CD4-positive, alpha-beta T cell (primary cell): Measurements from ENCODE around the gene TMEM39B. TPM values are rescaled to one million over a fixed set of nuclear protein-coding genes. Genes with fewer than 3 reads are reported as not detected.
"Not testable (repeated sequence)": the region's sequence is repeated elsewhere in the genome, so short reads cannot be mapped to it uniquely, and the experiment has no call there.

ENCODE experiments used
- ATAC-seq: fragments of 200-7000 bp; cut with Tn5 transposase; one replicate; pipeline ENCODE4 v1.10.0; 2022; ENCODE audit warnings: mild to moderate bottlenecking; ENCODE audit not compliant: poor library complexity
- CTCF ChIA-PET: fragments of 350-600 bp; sonication (Branson Sonifier 250); formaldehyde crosslinking; loops from one replicate; lab custom pipeline; 2021; ENCODE audit warnings: antibody characterized with exemption, inconsistent platforms; lab: Charles Lee
- POLR2A ChIA-PET: fragments of 350-600 bp; sonication (Branson Sonifier 250); formaldehyde crosslinking; loops from one replicate; lab custom pipeline; 2021; ENCODE audit warnings: antibody characterized with exemption, inconsistent platforms; lab: Charles Lee
- DNase-seq, 14 experiments: peaks; one replicate each; pipeline ENCODE4 v3.0.0-alpha.2; 2013 to 2020; ENCODE audit warnings: mixed read lengths in 2 of 14
- H3K27ac ChIP-seq, 2 donors: one replicate each; pipeline versions ENCODE4 v1.5.1 to v1.7.0; 2013; ENCODE audit warnings: low read length in 2 of 2, low read depth in 1 of 2, mild to moderate bottlenecking in 1 of 2
- H3K27me3 ChIP-seq, 2 experiments: 1 replicate in 1 of 2; 2 replicates in 1 of 2; pipeline versions ENCODE4 v1.6.1 to v1.7.0; 2013; ENCODE audit warnings: low read length in 2 of 2, control low read depth in 1 of 2, mild to moderate bottlenecking in 1 of 2, moderate library complexity in 1 of 2; ENCODE audit not compliant: insufficient read depth in 2 of 2, control insufficient read depth in 1 of 2
- H3K36me3 ChIP-seq: one replicate; pipeline ENCODE4 v1.6.1; 2013; ENCODE audit warnings: low read length, control low read depth; ENCODE audit not compliant: insufficient read depth
- H3K4me1 ChIP-seq: one replicate; pipeline ENCODE4 v1.6.1; 2013; ENCODE audit warnings: low read length, control low read depth; ENCODE audit not compliant: insufficient read depth
- H3K4me3 ChIP-seq: one replicate; pipeline ENCODE4 v1.5.1; 2013; ENCODE audit warnings: mild to moderate bottlenecking, low read length, moderate library complexity
- H3K9me3 ChIP-seq, 2 experiments: 1 replicate in 1 of 2; 2 replicates in 1 of 2; pipeline versions ENCODE4 v1.6.1 to v1.7.0; 2013; ENCODE audit warnings: low read length in 2 of 2, mild to moderate bottlenecking in 2 of 2, control low read depth in 1 of 2, moderate library complexity in 1 of 2; ENCODE audit not compliant: control insufficient read depth in 1 of 2, insufficient read depth in 1 of 2
- H3K27ac Mint-ChIP-seq: one replicate; pipeline ENCODE4 v1.8.0; 2020; ENCODE audit warnings: mixed read lengths
- H3K27me3 Mint-ChIP-seq: one replicate; pipeline ENCODE4 v1.8.0; 2021; ENCODE audit warnings: mixed read lengths
- H3K36me3 Mint-ChIP-seq: one replicate; pipeline ENCODE4 v1.8.0; 2021; ENCODE audit warnings: low read depth, mixed read lengths
- H3K4me1 Mint-ChIP-seq: one replicate; pipeline ENCODE4 v1.8.0; 2021; ENCODE audit warnings: low read depth, mixed read lengths
- H3K4me3 Mint-ChIP-seq: one replicate; pipeline ENCODE4 v1.8.0; 2020; ENCODE audit warnings: mild to moderate bottlenecking, mixed read lengths
- H3K9me3 Mint-ChIP-seq: one replicate; pipeline ENCODE4 v1.8.0; 2020; ENCODE audit warnings: mixed read lengths
- intact Hi-C, 2 experiments: fragments of 100-400 bp; cut with DNase I in 1 of 2; cut with micrococcal nuclease in 1 of 2; formaldehyde crosslinking; loops; one replicate each; pipeline versions ENCODE4 v1.15.1 to v1.9.0; 2023 to 2025; cut with DNase I, micrococcal nuclease
- total RNA-seq, 174 experiments: library from RNA in 2 of 174; stranded (reverse) in 2 of 174; gene quantifications; one replicate each; pipeline ENCODE4 v1.2.3 and lab custom pipeline; 2021 to 2026
- TF ChIP-seq, protein P1 (sequence below): fragments of 200-600 bp; IDR thresholded peaks from one replicate; pipeline ENCODE4 v1.8.0; 2022; ENCODE audit warnings: antibody characterized with exemption, mild to moderate bottlenecking

TMEM39B gene
- total RNA-seq, 2 experiments from 2014 or later = 7.2 to 7.9 TPM

DNA sequence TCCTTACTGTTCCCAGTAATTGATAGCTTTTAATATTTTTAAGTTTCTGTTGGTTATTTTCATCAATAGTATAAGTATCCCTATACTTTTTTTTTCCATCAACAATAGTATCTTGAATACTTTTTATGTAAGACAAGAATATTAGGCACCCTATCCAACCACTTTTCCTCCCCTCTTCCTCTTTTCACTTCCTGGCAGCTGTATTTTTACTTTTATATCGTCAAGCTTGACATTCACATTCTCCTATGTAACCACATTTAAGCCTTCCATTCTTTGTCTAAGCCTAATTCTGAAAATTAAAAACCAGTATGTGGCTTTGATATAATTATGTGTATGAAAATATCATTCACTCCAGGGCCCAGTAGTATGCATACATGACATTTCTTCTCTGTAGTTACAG is 9.3 kb downstream of the TMEM39B start:
- POLR2A ChIA-PET = interaction anchor here (0.6 kb wide), 1 partner anchor 9 kb away, joined by 3 read pairs; the partner anchor contains the start of gene TMEM39B

DNA sequence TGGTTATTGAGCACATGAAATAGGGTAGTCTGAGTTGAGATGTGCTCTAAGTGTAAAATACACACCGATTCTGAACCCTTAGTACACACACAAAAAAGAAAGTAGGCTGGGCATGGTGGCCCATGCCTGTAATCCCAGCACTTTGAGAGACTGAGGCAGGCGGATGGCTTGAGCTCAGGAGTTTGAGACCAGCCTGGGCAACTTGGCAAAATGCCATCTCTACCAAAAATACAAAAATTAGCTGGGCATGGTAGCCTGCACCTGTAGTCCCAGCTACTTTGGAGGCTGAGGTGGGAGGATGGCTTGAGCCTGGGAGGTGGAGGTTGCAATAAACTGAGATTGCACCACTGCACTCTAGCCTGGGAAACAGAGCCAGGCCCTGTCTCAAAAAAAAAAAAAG is 13.6 kb downstream of the TMEM39B start:
- H3K4me1 Mint-ChIP-seq, POLR2A ChIA-PET, H3K9me3 Mint-ChIP-seq, H3K27ac Mint-ChIP-seq, H3K4me1 ChIP-seq, ATAC-seq, H3K27me3 Mint-ChIP-seq, H3K4me3 ChIP-seq, H3K27ac ChIP-seq, H3K4me3 Mint-ChIP-seq, DNase-seq, H3K27me3 ChIP-seq, H3K9me3 ChIP-seq, intact Hi-C loops, CTCF ChIA-PET: not testable (repeated sequence)
- H3K36me3 Mint-ChIP-seq = peaks cover 64% of the 10 kb centered on the region
- H3K36me3 ChIP-seq = peaks cover 39% of the 10 kb centered on the region

More for the DNA sequence above, 9.3 kb downstream of the TMEM39B start:
- no peaks in the 10 kb centered on the region for H3K4me1 ChIP-seq
- DNase-seq = no peak
- Mint-ChIP-seq H3K27ac (no peak overlapping the region), H3K4me1 (peaks cover 4% of the 10 kb centered on the region), H3K4me3 (no peak overlapping the region), H3K36me3 (peaks cover 66% of the 10 kb centered on the region), H3K27me3 (no peaks in the 10 kb centered on the region), H3K9me3 (no peaks in the 10 kb centered on the region)
- H3K9me3 ChIP-seq = no peaks in the 10 kb centered on the region
- no peaks in the 10 kb centered on the region for H3K27me3 ChIP-seq
- ATAC-seq = no peak
- intact Hi-C loops = no loop called here
- no peak overlapping the region for H3K27ac ChIP-seq
- no peak overlapping the region for H3K4me3 ChIP-seq
- peaks cover 38% of the 10 kb centered on the region for H3K36me3 ChIP-seq
- TF ChIP-seq, protein P1, sequence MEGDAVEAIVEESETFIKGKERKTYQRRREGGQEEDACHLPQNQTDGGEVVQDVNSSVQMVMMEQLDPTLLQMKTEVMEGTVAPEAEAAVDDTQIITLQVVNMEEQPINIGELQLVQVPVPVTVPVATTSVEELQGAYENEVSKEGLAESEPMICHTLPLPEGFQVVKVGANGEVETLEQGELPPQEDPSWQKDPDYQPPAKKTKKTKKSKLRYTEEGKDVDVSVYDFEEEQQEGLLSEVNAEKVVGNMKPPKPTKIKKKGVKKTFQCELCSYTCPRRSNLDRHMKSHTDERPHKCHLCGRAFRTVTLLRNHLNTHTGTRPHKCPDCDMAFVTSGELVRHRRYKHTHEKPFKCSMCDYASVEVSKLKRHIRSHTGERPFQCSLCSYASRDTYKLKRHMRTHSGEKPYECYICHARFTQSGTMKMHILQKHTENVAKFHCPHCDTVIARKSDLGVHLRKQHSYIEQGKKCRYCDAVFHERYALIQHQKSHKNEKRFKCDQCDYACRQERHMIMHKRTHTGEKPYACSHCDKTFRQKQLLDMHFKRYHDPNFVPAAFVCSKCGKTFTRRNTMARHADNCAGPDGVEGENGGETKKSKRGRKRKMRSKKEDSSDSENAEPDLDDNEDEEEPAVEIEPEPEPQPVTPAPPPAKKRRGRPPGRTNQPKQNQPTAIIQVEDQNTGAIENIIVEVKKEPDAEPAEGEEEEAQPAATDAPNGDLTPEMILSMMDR = no peak
- CTCF ChIA-PET = interaction anchor here (1.3 kb wide), 1 partner anchor 9 kb away, joined by 4 read pairs; the partner anchor contains the start of gene TMEM39B

DNA sequence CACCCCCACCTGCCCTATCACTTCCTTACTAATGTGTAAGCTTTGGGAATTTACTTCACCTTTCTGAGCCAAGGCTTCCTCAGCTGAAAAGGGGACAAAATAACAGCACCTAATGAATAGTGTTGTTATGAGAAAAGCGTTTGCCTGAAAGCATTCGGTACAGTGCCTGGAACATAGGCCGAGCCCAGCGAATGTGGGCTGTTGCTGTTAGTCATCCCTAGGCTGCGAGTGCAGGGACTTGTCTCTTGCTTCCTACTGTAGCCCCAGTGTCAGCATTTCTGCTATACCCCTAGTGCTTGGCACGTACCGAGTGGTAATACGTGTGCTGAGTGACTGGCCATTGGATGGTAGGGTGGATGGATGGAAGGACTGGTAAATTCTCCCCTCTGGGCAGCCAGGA is 18.4 kb downstream of the TMEM39B start:
- H3K27me3 ChIP-seq = no peaks in the 10 kb centered on the region
- CTCF ChIA-PET = no interaction called here
- H3K27ac Mint-ChIP-seq = no peak overlapping the region

More for the DNA sequence above, 18.4 kb downstream of the TMEM39B start:
- intact Hi-C loops = no loop called here
- Histone ChIP-seq H3K27ac (no peak overlapping the region), H3K4me1 (no peaks in the 10 kb centered on the region), H3K36me3 (peaks cover 57% of the 10 kb centered on the region), H3K9me3 (no peaks in the 10 kb centered on the region), H3K4me3 (no peak overlapping the region)
- TF ChIP-seq, protein P1 = no peak
- H3K4me3 Mint-ChIP-seq = no peak overlapping the region
- POLR2A ChIA-PET = no interaction called here
- DNase-seq (no peak), ATAC-seq (no peak)
- H3K4me1 Mint-ChIP-seq = no peaks in the 10 kb centered on the region
- H3K27me3 Mint-ChIP-seq = no peaks in the 10 kb centered on the region
- H3K36me3 Mint-ChIP-seq = peaks cover 70% of the 10 kb centered on the region
- no peaks in the 10 kb centered on the region for H3K9me3 Mint-ChIP-seq
